Measurements from ENCODE around the gene DOCK2. TPM values are rescaled to one million over a fixed set of nuclear protein-coding genes. Genes with fewer than 3 reads are reported as not detected.

DOCK2 gene
- polyA plus RNA-seq, 1 experiment: 2.0 TPM

GRCh38 chr5:169934990-169935389 is 297.9 kb downstream of the DOCK2 start:
- no peak for DNase-seq (ENCODE audit: low read depth)
- H3K4me3 ChIP-seq (ENCODE audit: low read depth, low read length): no peak overlapping the region
- no peaks in the 10 kb centered on the region for H3K27me3 ChIP-seq (ENCODE audit: control insufficient read depth, insufficient read depth, low read length)
- TF ChIP-seq CTCF (IDR thresholded peaks at IDR 0.05; ENCODE audit: insufficient read depth, low read depth, low read length): no peak
- CTCF ChIA-PET: interaction anchor here (0.9 to 3.7 kb wide), 2 partner anchors 29 to 45 kb away, joined by 4 to 14 read pairs; partner anchors contain the start of gene INSYN2B
- POLR2A ChIA-PET: no interaction called here
- no peaks in the 10 kb centered on the region for H3K36me3 ChIP-seq (ENCODE audit: control insufficient read depth, insufficient read depth, low read length)

GRCh38 chr5:169935762-169936161 is 298.7 kb downstream of the DOCK2 start:
- Histone ChIP-seq H3K36me3 (ENCODE audit: control insufficient read depth, insufficient read depth, low read length) (no peaks in the 10 kb centered on the region), H3K4me3 (ENCODE audit: low read depth, low read length) (no peak overlapping the region), H3K27me3 (ENCODE audit: control insufficient read depth, insufficient read depth, low read length) (no peaks in the 10 kb centered on the region)
- ChIA-PET POLR2A (interaction anchor here (0.6 kb wide), 1 partner anchor 13 kb away, joined by 3 read pairs; no protein-coding TSS in a partner anchor), CTCF (interaction anchor here (0.9 to 3.7 kb wide), 2 partner anchors 30 to 45 kb away, joined by 4 to 14 read pairs; partner anchors contain the start of gene INSYN2B)
- TF ChIP-seq CTCF (IDR thresholded peaks at IDR 0.05; ENCODE audit: insufficient read depth, low read depth, low read length): no peak
- DNase-seq (ENCODE audit: low read depth): no peak

- Histone ChIP-seq H3K36me3 (ENCODE audit: control insufficient read depth, insufficient read depth, low read length) (no peaks in the 10 kb centered on the region), H3K27me3 (ENCODE audit: control insufficient read depth, insufficient read depth, low read length) (no peaks in the 10 kb centered on the region), H3K4me3 (ENCODE audit: low read depth, low read length) (no peak overlapping the region)
- no peak for DNase-seq (ENCODE audit: low read depth)
- TF ChIP-seq CTCF (IDR thresholded peaks at IDR 0.05; ENCODE audit: insufficient read depth, low read depth, low read length): no peak
- ChIA-PET POLR2A (no interaction called here), CTCF (no interaction called here)
Observed at GRCh38 chr5:169938439-169938838, 301.4 kb downstream of the DOCK2 start.

GRCh38 chr5:169939731-169940130 is 302.7 kb downstream of the DOCK2 start:
- Histone ChIP-seq H3K4me3 (ENCODE audit: low read depth, low read length) (no peak overlapping the region), H3K36me3 (ENCODE audit: control insufficient read depth, insufficient read depth, low read length) (no peaks in the 10 kb centered on the region), H3K27me3 (ENCODE audit: control insufficient read depth, insufficient read depth, low read length) (no peaks in the 10 kb centered on the region)
- ChIA-PET CTCF (interaction anchor here (1.7 kb wide), 1 partner anchor 41 kb away, joined by 7 read pairs; the partner anchor contains the start of gene INSYN2B), POLR2A (no interaction called here)
- no peak for TF ChIP-seq CTCF (IDR thresholded peaks at IDR 0.05; ENCODE audit: insufficient read depth, low read depth, low read length)
- no peak for DNase-seq (ENCODE audit: low read depth)

GRCh38 chr5:169941542-169941941 is 304.5 kb downstream of the DOCK2 start:
- Histone ChIP-seq H3K4me3 (ENCODE audit: low read depth, low read length) (no peak overlapping the region), H3K27me3 (ENCODE audit: control insufficient read depth, insufficient read depth, low read length) (no peaks in the 10 kb centered on the region), H3K36me3 (ENCODE audit: control insufficient read depth, insufficient read depth, low read length) (no peaks in the 10 kb centered on the region)
- no peak for TF ChIP-seq CTCF (IDR thresholded peaks at IDR 0.05; ENCODE audit: insufficient read depth, low read depth, low read length)
- CTCF ChIA-PET: interaction anchor here (1.7 to 5.7 kb wide), 2 partner anchors 39 kb away, joined by 7 to 30 read pairs; partner anchors contain the start of gene INSYN2B
- DNase-seq (ENCODE audit: low read depth): no peak
- POLR2A ChIA-PET: no interaction called here
